AG09309 (cell line): ENCODE data around the gene C1QTNF9B.

ENCODE experiments used
- DNase-seq: peaks from one replicate; pipeline ENCODE4 v3.0.0-alpha.2; 2010; ENCODE audit warnings: low read depth
- H3K4me3 ChIP-seq: 2 replicates; pipeline ENCODE4 v1.5.1; 2011; ENCODE audit warnings: mild to moderate bottlenecking, low read depth, low read length, moderate library complexity; ENCODE audit not compliant: control insufficient read depth
- CTCF ChIP-seq: IDR thresholded peaks from 2 replicates; pipeline ENCODE4 v1.5.1; 2011; ENCODE audit warnings: mild to moderate bottlenecking, low read depth, low read length, inconsistent platforms; ENCODE audit not compliant: insufficient read depth, control insufficient read depth; ENCODE audit errors: missing control alignments

The C1QTNF9B gene

GRCh38 chr13:23856008-23856750, 41.1 kb downstream of the C1QTNF9B start:
- TF ChIP-seq CTCF: no peak
- DNase-seq: no peak

GRCh38 chr13:23855360-23855759, 41.9 kb downstream of the C1QTNF9B start:
- no peak for TF ChIP-seq CTCF
- no peak for DNase-seq
- H3K4me3 ChIP-seq: no peak overlapping the region

More at GRCh38 chr13:23856008-23856750, 41.1 kb downstream of the C1QTNF9B start:
- H3K4me3 ChIP-seq: no peak overlapping the region

GRCh38 chr13:23852351-23852750, 45.0 kb downstream of the C1QTNF9B start:
- no peak overlapping the region for H3K4me3 ChIP-seq
- no peak for DNase-seq
- no peak for TF ChIP-seq CTCF

- no peak overlapping the region for H3K4me3 ChIP-seq
- no peak for DNase-seq
These were observed 46.2 kb downstream of the C1QTNF9B start for GRCh38 chr13:23851106-23851505.

GRCh38 chr13:23850134-23850533, 47.2 kb downstream of the C1QTNF9B start:
- no peak overlapping the region for H3K4me3 ChIP-seq
- DNase-seq: no peak
- no peak for TF ChIP-seq CTCF

More at GRCh38 chr13:23851106-23851505, 46.2 kb downstream of the C1QTNF9B start:
- no peak for TF ChIP-seq CTCF

GRCh38 chr13:23849670-23850069, 47.6 kb downstream of the C1QTNF9B start:
- H3K4me3 ChIP-seq: no peak overlapping the region
- no peak for DNase-seq
- no peak for TF ChIP-seq CTCF

- no peak overlapping the region for H3K4me3 ChIP-seq
These were observed 48.6 kb downstream of the C1QTNF9B start for GRCh38 chr13:23848646-23849141.

More at GRCh38 chr13:23848646-23849141, 48.6 kb downstream of the C1QTNF9B start:
- no peak for DNase-seq
- TF ChIP-seq CTCF: no peak
